Putamen (tissue), 1 donor: ENCODE data around the gene CAPN13.

Experiments used
- DNase-seq: peaks from one replicate; pipeline ENCODE4 v3.0.0-alpha.2; 2016; ENCODE audit warnings: low spot score

The CAPN13 gene

GRCh38 chr2:30730736-30731647 lies 76.3 kb downstream of the CAPN13 start:
- DNase-seq = no peak

GRCh38 chr2:30729031-30729430 lies 78.2 kb downstream of the CAPN13 start:
- no peak for DNase-seq

GRCh38 chr2:30722936-30723725 lies 84.1 kb downstream of the CAPN13 start:
- DNase-seq = no peak

GRCh38 chr2:30721668-30722647 lies 85.3 kb downstream of the CAPN13 start:
- no peak for DNase-seq

GRCh38 chr2:30721241-30721640 lies 86.0 kb downstream of the CAPN13 start:
- no peak for DNase-seq

- DNase-seq = no peak
These were observed 90.1 kb downstream of the CAPN13 start for GRCh38 chr2:30717081-30717650.

- no peak for DNase-seq
These were observed 90.9 kb downstream of the CAPN13 start for GRCh38 chr2:30716123-30716900.

GRCh38 chr2:30714811-30715709 lies 92.2 kb downstream of the CAPN13 start:
- no peak for DNase-seq

GRCh38 chr2:30713698-30714097 lies 93.5 kb downstream of the CAPN13 start:
- no peak for DNase-seq

- peak; percentile 64 for DNase-seq
These were observed 95.6 kb downstream of the CAPN13 start for GRCh38 chr2:30711646-30712085.

- no peak for DNase-seq
These were observed 96.8 kb downstream of the CAPN13 start for GRCh38 chr2:30710461-30710860.

GRCh38 chr2:30710016-30710415 lies 97.2 kb downstream of the CAPN13 start:
- DNase-seq = no peak

GRCh38 chr2:30709516-30709915 lies 97.7 kb downstream of the CAPN13 start:
- DNase-seq = no peak

GRCh38 chr2:30708491-30709290 lies 98.6 kb downstream of the CAPN13 start:
- DNase-seq = no peak

- no peak for DNase-seq
These were observed 99.8 kb downstream of the CAPN13 start for GRCh38 chr2:30707304-30707903.

- DNase-seq = peak; percentile 39
These were observed 100.5 kb downstream of the CAPN13 start for GRCh38 chr2:30706534-30707303.

GRCh38 chr2:30705711-30706533 lies 101.3 kb downstream of the CAPN13 start:
- no peak for DNase-seq
